GM19023 (cell line): ENCODE measurements around the gene MRPL46.
A peak's percentile ranks its signal among the peaks of the same experiment; 100 is the strongest.
"Not testable (repeated sequence)": the region's sequence is repeated elsewhere in the genome, so short reads cannot be mapped to it uniquely, and the experiment has no call there.

Source experiments
- ATAC-seq: cut with Tn5 transposase; IDR thresholded peaks from one replicate; pipeline ENCODE4 v1.9.1; 2021; ENCODE audit warnings: mild to moderate bottlenecking, moderate library complexity; ENCODE audit not compliant: unreplicated experiment

The MRPL46 gene

DNA sequence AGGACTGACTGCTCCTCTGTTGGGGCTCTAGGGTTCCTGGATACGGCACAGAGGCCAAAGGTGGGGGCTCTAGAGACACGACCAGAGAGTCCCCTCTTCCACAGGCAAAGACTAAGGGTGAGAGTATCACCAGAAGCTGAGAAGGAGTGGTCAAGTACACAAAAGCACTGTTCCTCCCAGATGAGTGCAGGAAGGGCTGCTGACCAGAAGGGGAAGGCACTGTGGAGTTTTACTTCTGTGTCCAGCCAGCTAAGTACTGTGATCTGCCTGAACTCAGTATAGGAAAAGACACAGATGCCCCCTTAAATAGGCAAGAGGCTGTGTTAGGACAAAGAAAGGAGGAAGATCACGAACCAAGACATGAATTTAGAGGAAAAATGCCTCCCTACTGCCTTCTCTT is 12.0 kb upstream of the MRPL46 start:
- no peak for ATAC-seq

DNA sequence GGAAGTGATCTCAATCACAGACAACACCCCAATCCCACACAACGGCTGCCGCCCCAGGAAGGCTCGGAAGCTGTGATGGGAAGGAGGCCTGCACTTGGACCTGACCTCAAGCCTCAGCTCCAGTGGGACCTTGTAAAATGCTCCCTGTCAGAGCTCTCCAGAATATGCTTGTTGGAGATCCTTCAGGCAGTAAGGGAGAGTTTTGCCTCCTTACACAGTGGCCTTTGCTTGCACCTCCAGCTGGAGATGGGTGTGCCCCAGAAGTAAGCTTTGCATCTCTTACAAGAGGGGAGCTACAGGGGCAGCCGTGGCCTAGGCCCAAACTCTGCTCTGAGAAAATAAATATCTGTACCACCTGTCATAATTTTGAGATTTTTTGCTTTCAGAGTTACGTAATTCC is 10.7 kb upstream of the MRPL46 start:
- ATAC-seq = no peak

DNA sequence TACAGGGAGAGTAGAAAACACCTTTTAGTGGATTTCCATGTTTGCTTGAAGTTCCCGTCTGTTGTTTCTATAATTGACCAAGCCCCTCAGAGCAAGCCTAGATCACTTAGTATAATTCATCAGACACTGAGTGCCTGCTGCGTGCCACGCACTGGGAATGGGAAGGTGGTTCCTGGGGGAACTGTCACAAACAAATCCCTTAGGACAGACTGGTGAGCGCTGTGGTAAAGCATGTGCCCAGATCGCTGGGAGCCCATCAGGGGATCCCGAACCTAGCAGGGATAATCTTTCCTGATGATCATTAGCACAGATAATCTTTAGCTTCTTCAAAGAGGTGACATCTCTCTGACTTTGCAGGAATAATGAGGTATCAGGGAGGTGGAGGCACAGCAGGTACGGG is 9.9 kb upstream of the MRPL46 start:
- ATAC-seq = no peak

DNA sequence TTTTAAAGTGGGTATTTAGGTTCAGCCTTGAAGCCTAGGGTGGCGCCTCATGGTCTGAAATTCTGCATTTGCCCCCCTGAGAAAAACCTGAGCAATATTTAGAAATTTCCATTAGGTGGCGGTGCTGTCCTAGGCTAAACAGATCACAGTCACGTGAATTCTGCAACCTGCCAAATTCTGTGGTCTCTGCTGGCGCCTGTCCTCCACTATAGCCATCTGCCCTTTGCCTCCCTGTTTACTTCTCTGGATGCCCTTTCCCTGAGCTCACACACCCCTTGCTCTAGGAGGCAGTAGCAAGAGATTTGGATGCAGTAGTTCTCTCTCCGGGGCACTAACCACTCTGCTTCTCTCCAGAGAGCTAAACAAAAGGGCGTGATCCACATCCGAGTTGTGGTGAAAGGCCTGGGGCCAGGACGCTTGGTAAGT is 9.5 kb upstream of the MRPL46 start:
- ATAC-seq = no peak

DNA sequence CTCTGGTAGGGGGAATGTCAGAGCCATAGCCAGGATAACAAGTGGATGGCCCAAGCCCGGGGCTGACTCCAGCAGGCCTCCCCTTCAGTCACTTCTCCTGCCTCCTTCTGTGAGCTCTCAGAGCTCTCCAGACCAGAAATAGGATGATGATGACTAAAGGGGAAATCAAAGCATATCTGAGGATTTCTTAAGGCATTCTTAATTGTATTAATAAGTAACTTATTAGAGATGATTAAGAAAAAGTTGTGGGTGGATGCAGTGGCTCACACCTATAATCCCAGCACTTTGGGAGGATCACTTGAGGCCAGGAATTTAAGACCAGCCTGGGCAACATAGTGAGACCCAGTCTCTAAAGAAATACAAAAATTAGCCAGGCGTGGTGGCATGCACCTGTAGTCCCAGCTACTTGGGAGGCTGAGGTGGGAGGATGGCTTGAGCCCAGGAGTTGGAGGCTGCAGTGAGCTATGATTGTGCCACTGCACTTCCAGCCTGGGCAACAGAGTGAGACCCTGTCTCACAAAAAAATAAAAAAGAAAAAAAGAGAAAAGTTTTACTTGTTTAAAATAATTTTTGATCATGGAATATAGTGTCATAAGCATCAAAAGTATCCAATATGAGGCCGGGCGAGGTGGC is 6.6 kb upstream of the MRPL46 start:
- ATAC-seq = not testable (repeated sequence)

DNA sequence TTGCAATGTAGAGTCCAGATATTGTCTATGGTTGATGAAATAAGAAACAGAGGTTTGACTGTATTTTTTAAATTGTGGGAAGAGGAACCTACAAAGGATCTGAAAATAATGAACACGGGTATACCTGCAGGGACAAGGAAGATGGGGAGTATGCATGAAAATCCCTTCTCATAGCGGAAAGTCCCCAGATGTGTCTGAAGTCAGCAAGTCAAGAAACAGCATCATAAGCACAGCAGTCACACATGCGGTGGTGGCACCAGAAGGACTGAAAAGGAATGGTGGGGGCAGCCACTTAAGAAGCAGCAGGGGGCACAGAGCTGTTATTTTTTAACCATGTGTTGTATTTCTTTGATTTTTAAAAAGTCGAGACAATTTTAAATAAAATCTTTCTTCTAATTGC is 5.0 kb upstream of the MRPL46 start:
- no peak for ATAC-seq

DNA sequence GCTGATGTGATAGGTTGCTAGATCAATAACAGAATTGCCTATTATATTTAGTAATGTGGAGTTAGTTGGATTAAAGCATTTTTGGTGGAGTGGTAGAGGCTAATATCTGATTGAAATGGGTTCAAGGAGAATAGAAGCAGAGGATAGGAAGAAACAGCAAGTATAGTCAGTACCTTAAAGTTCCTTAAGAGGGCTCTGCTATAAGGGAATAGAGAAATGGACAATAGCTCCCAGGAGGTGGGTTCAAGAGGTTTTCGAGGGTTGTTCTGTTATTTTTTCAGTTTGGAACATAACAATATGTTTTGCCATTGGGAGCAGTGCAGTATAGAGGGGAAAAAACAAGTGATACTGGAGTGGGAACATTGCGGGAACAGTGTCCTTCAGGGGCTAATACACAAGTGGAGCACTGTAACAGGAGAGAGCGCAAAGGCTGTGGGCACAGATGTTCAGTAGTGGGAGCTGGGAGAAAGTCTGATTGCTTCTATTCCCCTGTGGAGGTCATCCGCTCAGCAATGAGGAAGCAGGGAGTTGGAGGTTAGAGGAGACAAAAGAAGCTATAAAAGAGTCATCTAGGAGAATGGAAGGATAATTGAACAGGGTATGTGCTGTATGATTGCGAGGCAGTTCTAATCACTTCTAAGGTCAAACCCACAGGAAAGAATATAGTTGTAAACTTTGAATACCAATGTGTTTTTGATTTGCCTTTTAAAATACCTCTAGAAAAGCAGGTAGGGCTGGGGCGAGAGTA is 3.6 kb upstream of the MRPL46 start:
- no peak for ATAC-seq

DNA sequence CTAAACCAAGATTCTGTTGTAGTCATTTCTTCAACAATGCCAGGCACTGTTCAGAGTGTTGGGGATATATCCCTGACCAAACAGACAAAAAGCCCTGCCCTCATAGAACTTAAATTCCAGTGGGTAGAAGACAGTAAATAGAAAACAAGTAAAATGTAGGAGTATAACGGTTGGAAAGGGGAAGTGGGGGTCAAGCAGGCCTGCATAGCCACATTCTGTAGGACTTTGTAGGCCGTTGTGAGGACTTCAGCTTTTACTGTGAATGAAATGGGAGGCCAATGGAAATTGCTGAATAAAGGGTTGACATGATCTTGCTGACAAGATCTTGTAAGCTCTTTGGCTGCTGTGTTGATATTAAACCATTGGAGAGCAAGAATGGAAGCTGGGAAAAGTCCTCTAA is 2.1 kb upstream of the MRPL46 start:
- ATAC-seq = no peak

DNA sequence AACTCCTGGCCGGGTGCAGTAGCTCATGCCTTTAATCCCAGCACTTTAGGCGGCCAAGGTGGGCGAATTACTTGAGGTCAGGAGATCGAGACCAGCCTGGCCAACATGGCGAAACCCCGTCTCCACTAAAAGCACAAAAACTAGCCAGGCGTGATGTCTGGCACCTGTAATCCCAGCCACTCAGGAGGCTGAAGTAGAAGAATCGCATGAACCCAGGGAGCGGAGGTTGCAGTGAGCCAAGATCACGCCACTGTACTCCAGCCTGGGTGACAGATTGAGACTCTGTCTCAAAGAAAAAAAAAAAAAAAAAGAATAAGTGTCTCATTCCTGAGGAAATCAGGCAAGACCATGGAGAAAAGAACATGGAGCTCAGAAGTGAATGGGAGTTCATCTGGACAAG is 1.5 kb upstream of the MRPL46 start:
- not testable (repeated sequence) for ATAC-seq

DNA sequence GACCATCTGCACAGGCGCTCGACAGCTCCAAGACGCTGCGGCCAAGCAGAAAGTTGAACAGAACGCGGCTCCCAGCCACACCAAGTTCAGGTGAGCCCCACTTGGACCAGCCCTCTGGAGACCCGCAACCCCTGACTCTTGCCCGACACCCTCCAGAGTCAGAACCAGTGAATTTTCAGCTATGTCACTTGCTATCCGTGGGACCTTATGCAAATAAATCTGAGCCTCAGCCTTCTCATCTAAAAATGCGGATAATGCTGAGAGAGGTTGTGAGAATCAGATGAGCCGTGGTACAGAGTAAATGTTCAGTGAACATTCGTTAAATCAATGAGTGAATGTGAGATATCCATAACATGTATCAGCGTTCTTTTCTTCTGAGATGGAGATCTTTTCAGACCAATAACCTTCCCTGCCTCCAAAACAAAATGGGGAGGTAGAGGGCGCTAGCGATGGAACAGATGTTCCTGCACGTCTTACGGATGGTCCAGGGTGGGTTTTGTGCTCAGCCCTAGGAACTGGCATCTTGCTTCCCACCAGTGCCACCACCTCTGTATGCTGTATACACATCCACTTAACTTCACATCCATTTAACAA is 844 bp upstream of the MRPL46 start:
- ATAC-seq = peak; percentile 24

DNA sequence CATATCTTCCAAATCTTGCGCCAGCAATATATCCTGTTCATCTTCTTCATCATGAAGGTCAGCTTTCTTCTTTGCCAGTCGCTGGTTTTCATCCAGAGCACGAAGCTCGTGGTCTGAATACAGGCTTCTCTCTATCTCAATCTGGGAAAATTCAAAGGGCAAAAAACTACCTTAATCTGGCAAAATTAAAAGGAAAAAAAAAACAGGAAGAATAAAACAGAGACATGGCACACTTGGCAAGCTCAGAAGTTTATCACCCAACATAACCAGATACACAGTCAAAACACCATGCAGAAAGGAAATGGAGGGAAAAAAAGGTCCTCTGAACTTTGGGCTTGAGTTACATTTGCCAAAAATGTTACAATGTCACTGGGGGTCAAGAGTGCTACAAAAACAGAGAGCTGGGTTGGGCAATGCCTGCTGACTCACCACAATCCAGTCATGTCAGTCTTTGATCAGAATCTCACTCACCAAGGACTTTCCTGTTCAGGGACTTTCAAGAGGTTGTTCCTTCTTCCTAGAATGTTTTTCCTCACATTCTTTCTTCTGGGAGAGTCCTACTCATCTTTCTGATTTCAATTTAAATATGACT is 1.5 kb downstream of the MRPL46 start:
- no peak for ATAC-seq

DNA sequence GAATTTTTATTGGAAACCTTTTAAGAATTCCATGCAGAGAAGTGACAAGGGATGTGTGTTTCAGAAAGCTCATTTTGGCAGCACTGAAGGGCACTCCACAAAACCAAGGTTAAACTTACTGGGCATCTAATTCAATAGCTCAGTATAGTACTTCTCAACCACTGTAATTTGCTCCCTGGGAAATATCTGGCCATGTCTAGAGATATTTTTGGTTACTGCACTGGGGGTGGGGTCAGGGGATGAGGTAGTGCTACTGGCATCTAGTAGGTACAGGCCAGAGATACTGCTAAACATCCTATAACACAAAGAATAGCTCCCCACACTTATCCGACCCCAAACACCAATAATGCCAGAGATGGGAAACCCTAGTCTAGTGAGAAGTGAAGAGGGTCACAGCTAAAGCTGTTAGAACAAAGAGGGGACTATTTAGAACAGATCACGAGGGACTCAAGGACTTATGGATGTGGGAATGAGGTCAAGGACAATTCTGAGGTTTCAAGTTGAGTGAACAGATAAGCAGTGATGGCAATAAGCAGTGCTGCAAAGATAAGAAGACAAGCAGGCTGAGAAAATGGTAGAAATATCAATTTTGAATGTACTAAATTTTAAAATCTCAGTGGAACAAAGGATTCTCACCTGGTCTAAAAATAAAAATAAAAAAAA is 3.2 kb downstream of the MRPL46 start:
- ATAC-seq = no peak

DNA sequence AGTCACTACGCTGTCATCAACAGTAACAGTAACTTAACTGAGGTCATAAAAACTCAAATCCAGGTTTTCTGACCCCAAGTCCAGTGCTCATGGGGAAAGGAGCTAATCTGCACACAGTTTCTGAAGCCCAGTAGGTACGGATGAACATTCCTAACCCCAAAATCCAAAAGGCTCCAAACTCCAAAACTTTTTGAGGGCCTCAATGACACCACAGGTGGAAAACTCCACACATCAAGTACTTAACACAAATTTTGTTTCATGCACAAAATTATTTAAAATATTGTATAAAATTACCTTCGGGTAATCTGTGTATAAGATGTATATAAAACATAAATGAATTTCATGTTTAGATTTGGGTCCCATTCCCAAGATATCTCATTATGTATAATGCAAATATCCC is 10.5 kb downstream of the MRPL46 start:
- no peak for ATAC-seq

DNA sequence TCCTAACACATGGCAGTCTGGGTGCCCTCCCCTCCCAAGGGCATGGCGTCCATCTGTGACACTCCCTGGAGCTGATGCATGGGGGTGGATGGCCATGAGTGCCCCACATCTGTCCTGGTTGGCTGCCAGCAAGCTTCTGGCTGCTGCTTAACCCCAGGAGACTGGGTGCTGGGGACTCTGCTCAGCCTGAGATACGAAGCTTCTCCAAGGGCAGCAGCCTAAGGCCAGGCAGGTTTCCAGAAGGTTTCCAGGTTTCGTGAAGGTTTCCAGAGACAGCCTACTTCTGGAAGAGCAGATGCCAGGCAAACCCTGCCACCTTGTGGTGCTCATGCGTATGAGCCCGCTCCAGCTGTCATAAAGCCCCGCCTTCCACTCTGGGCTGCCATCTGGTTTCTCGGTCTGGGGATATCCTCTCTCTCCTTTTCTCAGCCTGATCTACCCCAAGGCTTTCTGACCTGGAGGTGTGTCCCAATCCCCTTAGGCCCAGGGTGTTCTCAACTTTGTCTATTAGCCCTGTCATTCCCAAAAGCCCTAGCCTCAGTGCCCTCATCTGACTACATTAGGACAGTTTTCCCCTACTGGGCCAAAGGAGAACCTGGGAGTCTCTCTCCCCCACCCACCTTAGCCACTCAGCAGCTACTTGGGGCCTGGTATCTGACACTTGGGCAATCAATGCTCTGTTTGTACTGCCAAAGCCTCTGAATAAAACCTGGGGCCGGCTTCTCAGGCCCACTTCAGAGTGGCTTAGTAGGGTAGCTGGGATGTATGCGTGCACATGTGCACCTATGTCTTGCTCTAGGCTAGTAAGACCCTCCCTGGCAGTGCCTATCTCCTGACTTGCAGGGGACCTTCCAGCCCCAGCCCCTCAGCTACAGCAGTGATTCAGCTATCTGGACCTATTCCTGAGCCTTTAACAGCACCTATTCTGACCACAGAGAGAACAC is 12.0 kb downstream of the MRPL46 start:
- peak; percentile 88 for ATAC-seq

DNA sequence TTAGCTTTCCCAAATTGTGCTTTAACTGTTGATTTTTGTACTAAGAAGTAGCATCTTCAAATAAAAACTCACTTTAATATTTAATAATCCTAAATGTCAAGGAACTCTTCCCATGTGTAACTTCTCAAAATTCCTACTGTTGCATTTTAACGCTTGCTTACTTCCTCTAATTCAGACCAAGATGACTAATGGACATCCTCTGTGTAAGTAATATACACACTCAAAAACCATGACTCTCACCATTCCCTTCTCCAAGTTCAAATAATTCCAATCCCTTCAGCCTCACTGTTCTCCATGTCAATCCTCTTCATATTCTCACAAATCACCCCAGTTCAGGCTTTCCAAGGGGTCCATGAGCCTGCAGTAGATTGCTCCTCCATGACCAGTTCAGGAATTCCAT is 13.0 kb downstream of the MRPL46 start:
- ATAC-seq = no peak

DNA sequence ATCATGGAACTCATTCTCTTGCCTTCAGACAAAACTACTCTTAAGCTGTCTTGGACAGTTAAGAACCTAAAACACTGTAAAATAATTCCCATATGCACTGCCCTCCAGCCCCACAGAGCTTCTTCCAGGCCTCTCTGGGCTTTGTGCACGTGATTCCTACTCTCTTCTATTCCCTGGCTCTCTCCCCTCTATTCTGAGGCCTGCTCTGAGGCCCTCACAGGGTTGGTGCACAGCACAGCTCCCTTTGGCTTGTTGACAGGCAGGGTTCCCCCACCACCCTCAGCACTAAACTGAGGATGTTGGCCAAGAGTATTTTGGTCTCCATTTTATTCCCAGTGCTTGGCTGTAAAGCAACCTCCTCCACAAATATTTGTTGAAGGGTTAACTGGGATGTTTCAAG is 13.5 kb downstream of the MRPL46 start:
- no peak for ATAC-seq

DNA sequence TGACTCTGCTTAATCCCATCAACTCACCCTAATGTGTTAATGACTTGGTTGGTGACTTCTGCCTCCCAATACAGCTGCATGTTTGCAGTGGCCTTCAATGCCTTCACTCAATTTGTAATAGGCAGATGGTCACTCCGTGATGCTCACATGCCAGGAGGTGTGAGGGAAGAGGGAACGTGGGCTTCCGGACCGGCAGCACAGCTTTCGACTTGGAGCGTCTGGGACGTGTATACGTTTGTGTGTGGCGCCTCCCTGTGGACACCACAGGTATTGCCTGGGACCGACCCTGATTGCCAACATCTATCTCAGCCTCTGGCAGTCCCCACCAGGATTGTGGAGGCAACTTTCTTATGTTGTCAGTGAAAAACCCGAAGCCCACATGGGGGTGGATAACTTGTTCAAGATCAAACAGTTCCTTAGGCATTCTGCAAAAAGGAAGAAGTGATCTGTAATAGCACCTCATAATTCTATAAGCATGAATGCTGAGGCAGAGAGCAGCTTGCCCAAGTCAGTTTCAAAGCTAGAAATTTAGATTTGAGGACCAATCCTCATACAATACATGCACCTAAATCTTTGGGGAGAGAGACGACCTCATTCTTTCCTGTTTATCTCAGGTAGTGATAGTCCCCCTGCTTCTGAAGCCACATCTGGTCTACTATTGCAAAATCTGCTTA is 16.9 kb downstream of the MRPL46 start:
- no peak for ATAC-seq

DNA sequence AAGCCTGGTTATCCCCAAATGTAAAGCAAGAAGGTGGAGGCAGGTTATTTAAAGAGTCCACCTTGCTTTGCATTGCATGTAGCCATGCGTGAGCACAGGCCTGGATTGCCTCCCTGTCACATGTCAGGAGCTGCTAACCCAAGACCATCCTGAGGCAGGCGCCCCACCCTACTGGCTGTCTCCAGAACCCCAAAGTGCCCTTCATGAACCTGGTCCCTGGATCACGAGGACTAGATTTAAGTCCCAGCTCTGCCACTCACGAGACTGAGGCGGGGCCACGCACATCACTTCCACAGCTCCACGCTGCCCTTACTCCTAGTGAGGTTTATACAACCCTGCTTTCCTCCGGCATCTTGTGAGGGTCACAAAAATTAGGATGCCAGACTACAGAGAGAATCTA is 17.6 kb downstream of the MRPL46 start:
- no peak for ATAC-seq

DNA sequence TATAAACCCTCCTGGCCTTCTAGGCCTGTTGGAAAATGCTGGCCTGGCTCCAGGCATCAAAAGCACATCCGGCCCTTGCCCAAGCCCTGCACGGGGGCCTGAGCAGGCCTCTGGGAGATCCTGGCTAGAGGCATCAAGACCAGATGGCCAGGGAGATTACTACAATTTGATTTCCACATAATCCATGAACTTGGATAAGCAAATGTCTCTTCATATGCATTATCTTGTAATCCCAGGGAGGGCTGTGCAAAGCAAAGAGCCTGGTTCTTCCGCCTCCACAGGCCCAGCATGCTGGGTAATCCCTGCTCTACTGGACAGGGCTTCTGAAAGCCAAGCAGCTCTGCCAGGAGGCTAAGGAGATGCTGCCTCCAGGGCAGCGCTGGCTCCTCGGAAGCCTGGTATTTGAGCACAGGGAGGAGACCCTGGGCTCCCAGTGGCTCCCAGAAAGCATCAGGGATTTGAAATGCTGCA is 18.2 kb downstream of the MRPL46 start:
- no peak for ATAC-seq

DNA sequence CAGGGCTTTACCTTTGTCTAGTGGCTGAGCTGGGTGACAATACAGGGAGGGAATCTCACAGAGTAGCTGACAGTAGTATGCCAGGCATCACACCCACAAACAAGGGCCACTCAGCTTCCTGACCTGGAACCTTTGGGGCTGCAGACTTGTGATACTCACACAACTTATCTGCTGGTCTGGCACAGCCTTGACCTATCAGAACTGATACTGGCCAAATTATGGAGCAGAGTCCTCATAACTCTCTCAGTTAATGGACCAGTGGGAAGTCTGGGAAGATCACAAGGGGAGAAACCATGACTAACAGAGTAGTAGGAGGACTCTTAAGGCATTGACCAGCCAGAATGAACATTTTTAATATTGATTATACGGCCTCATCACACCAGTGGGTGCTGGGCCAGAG is 19.4 kb downstream of the MRPL46 start:
- no peak for ATAC-seq
